Measurements from ENCODE around the gene A1BG. TPM values are rescaled to one million over a fixed set of nuclear protein-coding genes. Genes with fewer than 3 reads are reported as not detected.

The A1BG gene
- total and polyA plus RNA-seq, 2 of the 13 experiments (the other 11 are each of a cell fraction or from before 2014, with no cell fraction given), result 14.7 to 41.4 TPM

- TF ChIP-seq HMGA1 (CRISPR knock-in tag; conservative IDR thresholded peaks at IDR 0.05), result no peak
- TF ChIP-seq CREB1 (IDR thresholded peaks at IDR 0.05), result no peak
- TF ChIP-seq CREB1 (CRISPR knock-in tag; IDR thresholded peaks at IDR 0.05), result no peak
- no peak for TF ChIP-seq KDM3A (CRISPR knock-in tag; IDR thresholded peaks at IDR 0.05; ENCODE audit: low read depth)
- no peak for TF ChIP-seq DNMT1 (CRISPR knock-in tag; IDR thresholded peaks at IDR 0.05)
- no peak for TF ChIP-seq TFDP1 (CRISPR knock-in tag; IDR thresholded peaks at IDR 0.05; ENCODE audit: borderline replicate concordance)
- no peak for TF ChIP-seq MTA1 (CRISPR knock-in tag; IDR thresholded peaks at IDR 0.05; ENCODE audit: borderline replicate concordance)
- TF ChIP-seq ZHX1 (CRISPR knock-in tag; IDR thresholded peaks at IDR 0.05; ENCODE audit: low read depth), result no peak
- TF ChIP-seq ZSCAN12 (CRISPR knock-in tag; IDR thresholded peaks at IDR 0.05), result no peak
- no peak for TF ChIP-seq RBM22 (optimal IDR thresholded peaks at IDR 0.05; ENCODE audit: low read length)
- no peak for TF ChIP-seq DMTF1 (CRISPR knock-in tag; IDR thresholded peaks at IDR 0.05)
- TF ChIP-seq NFE2L2 (IDR thresholded peaks at IDR 0.05; ENCODE audit: low read length), result no peak
- no peak for TF ChIP-seq GLI4 (CRISPR knock-in tag; IDR thresholded peaks at IDR 0.05; ENCODE audit: borderline replicate concordance)
- TF ChIP-seq SP140L (CRISPR knock-in tag; IDR thresholded peaks at IDR 0.05; ENCODE audit: borderline replicate concordance), result no peak
- no peak for TF ChIP-seq KDM1A (CRISPR knock-in tag; IDR thresholded peaks at IDR 0.05)
- peak; percentile 63 for TF ChIP-seq GATAD2A (CRISPR knock-in tag; IDR thresholded peaks at IDR 0.05)
- no peak for TF ChIP-seq MIER3 (CRISPR knock-in tag; IDR thresholded peaks at IDR 0.05; ENCODE audit: borderline replicate concordance)
- no peak for TF ChIP-seq DR1 (CRISPR knock-in tag; IDR thresholded peaks at IDR 0.05)
- no peak for TF ChIP-seq ZNF362 (CRISPR knock-in tag; IDR thresholded peaks at IDR 0.05; ENCODE audit: borderline replicate concordance)
- no peak for TF ChIP-seq ZNF546 (CRISPR knock-in tag; conservative IDR thresholded peaks at IDR 0.05)
- no peak for TF ChIP-seq ADNP (CRISPR knock-in tag; IDR thresholded peaks at IDR 0.05)
- no peak for TF ChIP-seq ETS1 (CRISPR knock-in tag; IDR thresholded peaks at IDR 0.05)
- no peak for TF ChIP-seq ZBTB21 (CRISPR knock-in tag; IDR thresholded peaks at IDR 0.05)
These were observed at the start of gene A1BG (continued) for GRCh38 chr19:58352760-58353671.
